Measurements from ENCODE around the gene BSDC1.

GRCh38 chr1:32393832-32394140, 455 bp downstream of the BSDC1 start:
- TF ChIP-seq CTCF (IDR thresholded peaks at IDR 0.05) (no peak), EP300 (IDR thresholded peaks at IDR 0.05) (no peak)
